WTC11 (cell line): ENCODE results near the gene FREM2. TPM values are rescaled to one million over a fixed set of nuclear protein-coding genes. Genes with fewer than 3 reads are reported as not detected.

Experiments
- ATAC-seq: fragments of 200-7000 bp; cut with Tn5 transposase; 2 replicates; pipeline ENCODE4 v1.10.0; 2021; ENCODE audit warnings: mild to moderate bottlenecking, moderate library complexity
- CTCF ChIA-PET: fragments of 300-600 bp; sonication (Branson Sonifier 250); formaldehyde crosslinking; loops from one replicate; lab custom pipeline; 2021; ENCODE audit warnings: antibody characterized with exemption; lab: Charles Lee
- POLR2A ChIA-PET: fragments of 350-600 bp; sonication (Branson Sonifier 250); formaldehyde crosslinking; loops from one replicate; lab custom pipeline; 2021; ENCODE audit warnings: antibody characterized with exemption; lab: Charles Lee
- DNase-seq: peaks from one replicate; pipeline ENCODE4 v3.0.0; 2021; ENCODE audit warnings: low spot score
- H3K27ac Mint-ChIP-seq: 2 replicates; pipeline ENCODE4 v1.8.0; 2021; ENCODE audit warnings: mixed read lengths
- H3K27me3 Mint-ChIP-seq: 2 replicates; pipeline ENCODE4 v1.8.0; 2021; ENCODE audit warnings: low read depth, mild to moderate bottlenecking, moderate library complexity, mixed read lengths
- H3K36me3 Mint-ChIP-seq: 2 replicates; pipeline ENCODE4 v1.8.0; 2021; ENCODE audit warnings: mixed read lengths
- H3K4me1 Mint-ChIP-seq: 2 replicates; pipeline ENCODE4 v1.8.0; 2022; ENCODE audit warnings: mixed read lengths
- H3K4me3 Mint-ChIP-seq: 2 replicates; pipeline ENCODE4 v1.8.0; 2021; ENCODE audit warnings: mild to moderate bottlenecking, moderate library complexity, mixed read lengths
- H3K9me3 Mint-ChIP-seq: 2 replicates; pipeline ENCODE4 v1.8.0; 2021; ENCODE audit warnings: mixed read lengths
- EMX1 ChIP-seq: fragments of 250-450 bp; sonication (Bioruptor Pico); IDR thresholded peaks from 2 replicates; pipeline ENCODE4 v1.8.0; 2021; ENCODE audit warnings: mild to moderate bottlenecking
- ESRRA ChIP-seq: sonication (generic); formaldehyde crosslinking; IDR thresholded peaks from 2 replicates; pipeline ENCODE4 v1.8.1; 2022; ENCODE audit warnings: mild to moderate bottlenecking, missing genetic modification reagents, borderline replicate concordance
- GRHL2 ChIP-seq: fragments of 250-450 bp; sonication (Bioruptor Pico); IDR thresholded peaks from 2 replicates; pipeline ENCODE4 v1.8.0; 2022; ENCODE audit warnings: mild to moderate bottlenecking, moderate library complexity; ENCODE audit not compliant: insufficient replicate concordance, severe bottlenecking
- GTF2I ChIP-seq: fragments of 250-450 bp; sonication (Bioruptor Pico); conservative IDR thresholded peaks from 2 replicates; pipeline ENCODE4 v1.4.0; 2021; ENCODE audit warnings: mild to moderate bottlenecking
- JAZF1 ChIP-seq: fragments of 250-450 bp; sonication (Bioruptor Pico); IDR thresholded peaks from 2 replicates; pipeline ENCODE4 v1.9.0; 2021; ENCODE audit warnings: moderate library complexity, mild to moderate bottlenecking, inconsistent platforms
- JUN ChIP-seq: sonication (generic); formaldehyde crosslinking; IDR thresholded peaks from 2 replicates; pipeline ENCODE4 v1.8.0; 2023; ENCODE audit warnings: mild to moderate bottlenecking, missing genetic modification reagents
- MYBL2 ChIP-seq: sonication (generic); formaldehyde crosslinking; IDR thresholded peaks from 2 replicates; pipeline ENCODE4 v1.8.1; 2023; ENCODE audit warnings: mild to moderate bottlenecking, moderate library complexity, missing genetic modification reagents
- NFATC4 ChIP-seq: fragments of 250-450 bp; sonication (Bioruptor Pico); IDR thresholded peaks from 2 replicates; pipeline ENCODE4 v1.9.0; 2021; ENCODE audit warnings: mild to moderate bottlenecking
- NR2C2 ChIP-seq: sonication (generic); formaldehyde crosslinking; IDR thresholded peaks from 2 replicates; pipeline ENCODE4 v1.8.0; 2022; ENCODE audit warnings: mild to moderate bottlenecking, missing genetic modification reagents
- OVOL2 ChIP-seq: fragments of 250-450 bp; sonication (Bioruptor Pico); IDR thresholded peaks from 2 replicates; pipeline ENCODE4 v1.9.0; 2021; ENCODE audit warnings: mild to moderate bottlenecking, borderline replicate concordance
- SMAD3 ChIP-seq: sonication (generic); formaldehyde crosslinking; IDR thresholded peaks from 2 replicates; pipeline ENCODE4 v1.8.0; 2022; ENCODE audit warnings: missing genetic modification reagents, mild to moderate bottlenecking, borderline replicate concordance
- SOX15 ChIP-seq: fragments of 250-450 bp; sonication (Bioruptor Pico); IDR thresholded peaks from 2 replicates; pipeline ENCODE4 v1.9.0; 2021; ENCODE audit warnings: mild to moderate bottlenecking
- ZBTB21 ChIP-seq: sonication (generic); formaldehyde crosslinking; IDR thresholded peaks from 2 replicates; pipeline ENCODE4 v1.8.1; 2023; ENCODE audit warnings: mild to moderate bottlenecking, missing genetic modification reagents, borderline replicate concordance
- ZNF317 ChIP-seq: sonication (generic); formaldehyde crosslinking; IDR thresholded peaks from 2 replicates; pipeline ENCODE4 v1.8.1; 2023; ENCODE audit warnings: low read depth, mild to moderate bottlenecking, moderate library complexity, missing genetic modification reagents, borderline replicate concordance
- ZNF423 ChIP-seq: fragments of 250-450 bp; sonication (Bioruptor Pico); IDR thresholded peaks from 2 replicates; pipeline ENCODE4 v2.1.2; 2022; ENCODE audit warnings: mild to moderate bottlenecking, moderate library complexity
- total RNA-seq: library from RNA; stranded (reverse); gene quantifications from 3 replicates; pipeline ENCODE4 v1.2.3, GENCODE V29; 2021
- TF ChIP-seq, protein P1 (sequence below): sonication (generic); formaldehyde crosslinking; IDR thresholded peaks from 2 replicates; pipeline ENCODE4 v1.8.0; 2023; ENCODE audit warnings: missing genetic modification reagents, mild to moderate bottlenecking, borderline replicate concordance
- TF ChIP-seq, protein P2 (sequence below): sonication (generic); formaldehyde crosslinking; IDR thresholded peaks from 2 replicates; pipeline ENCODE4 v1.8.0; 2022; ENCODE audit warnings: mild to moderate bottlenecking, missing genetic modification reagents
- TF ChIP-seq, protein P3 (sequence below): sonication (generic); formaldehyde crosslinking; IDR thresholded peaks from 2 replicates; pipeline ENCODE4 v1.8.0; 2022; ENCODE audit warnings: mild to moderate bottlenecking, missing genetic modification reagents
- TF ChIP-seq, protein P4 (sequence below): sonication (generic); formaldehyde crosslinking; IDR thresholded peaks from 2 replicates; pipeline ENCODE4 v1.8.1; 2023; ENCODE audit warnings: mild to moderate bottlenecking, missing genetic modification reagents, moderate library complexity
- TF ChIP-seq, protein P5 (sequence below): sonication (generic); formaldehyde crosslinking; IDR thresholded peaks from 2 replicates; pipeline ENCODE4 v1.8.0; 2023; ENCODE audit warnings: mild to moderate bottlenecking, missing genetic modification reagents
- TF ChIP-seq, protein P6 (sequence below): sonication (generic); formaldehyde crosslinking; IDR thresholded peaks from 2 replicates; pipeline ENCODE4 v1.8.1; 2022; ENCODE audit warnings: mild to moderate bottlenecking, missing genetic modification reagents, moderate library complexity, borderline replicate concordance
- TF ChIP-seq, protein P7 (sequence below): fragments of 250-450 bp; sonication (Bioruptor Pico); IDR thresholded peaks from 2 replicates; pipeline ENCODE4 v2.1.2; 2022; ENCODE audit warnings: mild to moderate bottlenecking, moderate library complexity

FREM2 gene
- total RNA-seq, 1 experiment from 2014 or later: 23.7 TPM

DNA sequence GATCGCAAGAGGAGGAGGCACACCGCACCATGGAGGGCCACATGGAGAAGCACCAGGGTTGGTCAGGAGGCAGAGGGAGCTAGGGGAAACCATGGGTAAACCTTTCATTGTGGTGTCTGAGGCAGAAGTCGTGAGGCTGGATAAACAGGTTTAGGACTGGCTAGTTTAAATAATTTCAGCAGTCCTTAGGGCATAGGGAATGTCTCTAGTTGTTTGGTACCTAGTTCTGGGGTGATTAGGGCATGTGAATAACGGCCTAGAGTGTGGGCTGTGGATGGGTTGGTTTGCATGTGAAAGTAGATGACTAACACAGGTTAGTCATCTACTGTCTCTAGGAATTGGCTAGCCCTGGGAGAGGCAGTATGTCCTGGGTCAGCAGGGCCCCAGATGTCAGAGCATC, 201.4 kb downstream of the FREM2 start (continued):
- TF ChIP-seq, protein P1, sequence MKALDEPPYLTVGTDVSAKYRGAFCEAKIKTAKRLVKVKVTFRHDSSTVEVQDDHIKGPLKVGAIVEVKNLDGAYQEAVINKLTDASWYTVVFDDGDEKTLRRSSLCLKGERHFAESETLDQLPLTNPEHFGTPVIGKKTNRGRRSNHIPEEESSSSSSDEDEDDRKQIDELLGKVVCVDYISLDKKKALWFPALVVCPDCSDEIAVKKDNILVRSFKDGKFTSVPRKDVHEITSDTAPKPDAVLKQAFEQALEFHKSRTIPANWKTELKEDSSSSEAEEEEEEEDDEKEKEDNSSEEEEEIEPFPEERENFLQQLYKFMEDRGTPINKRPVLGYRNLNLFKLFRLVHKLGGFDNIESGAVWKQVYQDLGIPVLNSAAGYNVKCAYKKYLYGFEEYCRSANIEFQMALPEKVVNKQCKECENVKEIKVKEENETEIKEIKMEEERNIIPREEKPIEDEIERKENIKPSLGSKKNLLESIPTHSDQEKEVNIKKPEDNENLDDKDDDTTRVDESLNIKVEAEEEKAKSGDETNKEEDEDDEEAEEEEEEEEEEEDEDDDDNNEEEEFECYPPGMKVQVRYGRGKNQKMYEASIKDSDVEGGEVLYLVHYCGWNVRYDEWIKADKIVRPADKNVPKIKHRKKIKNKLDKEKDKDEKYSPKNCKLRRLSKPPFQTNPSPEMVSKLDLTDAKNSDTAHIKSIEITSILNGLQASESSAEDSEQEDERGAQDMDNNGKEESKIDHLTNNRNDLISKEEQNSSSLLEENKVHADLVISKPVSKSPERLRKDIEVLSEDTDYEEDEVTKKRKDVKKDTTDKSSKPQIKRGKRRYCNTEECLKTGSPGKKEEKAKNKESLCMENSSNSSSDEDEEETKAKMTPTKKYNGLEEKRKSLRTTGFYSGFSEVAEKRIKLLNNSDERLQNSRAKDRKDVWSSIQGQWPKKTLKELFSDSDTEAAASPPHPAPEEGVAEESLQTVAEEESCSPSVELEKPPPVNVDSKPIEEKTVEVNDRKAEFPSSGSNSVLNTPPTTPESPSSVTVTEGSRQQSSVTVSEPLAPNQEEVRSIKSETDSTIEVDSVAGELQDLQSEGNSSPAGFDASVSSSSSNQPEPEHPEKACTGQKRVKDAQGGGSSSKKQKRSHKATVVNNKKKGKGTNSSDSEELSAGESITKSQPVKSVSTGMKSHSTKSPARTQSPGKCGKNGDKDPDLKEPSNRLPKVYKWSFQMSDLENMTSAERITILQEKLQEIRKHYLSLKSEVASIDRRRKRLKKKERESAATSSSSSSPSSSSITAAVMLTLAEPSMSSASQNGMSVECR: no peak
- no peak for TF ChIP-seq JUN
- no peak for TF ChIP-seq ESRRA (CRISPR knock-in tag)

DNA sequence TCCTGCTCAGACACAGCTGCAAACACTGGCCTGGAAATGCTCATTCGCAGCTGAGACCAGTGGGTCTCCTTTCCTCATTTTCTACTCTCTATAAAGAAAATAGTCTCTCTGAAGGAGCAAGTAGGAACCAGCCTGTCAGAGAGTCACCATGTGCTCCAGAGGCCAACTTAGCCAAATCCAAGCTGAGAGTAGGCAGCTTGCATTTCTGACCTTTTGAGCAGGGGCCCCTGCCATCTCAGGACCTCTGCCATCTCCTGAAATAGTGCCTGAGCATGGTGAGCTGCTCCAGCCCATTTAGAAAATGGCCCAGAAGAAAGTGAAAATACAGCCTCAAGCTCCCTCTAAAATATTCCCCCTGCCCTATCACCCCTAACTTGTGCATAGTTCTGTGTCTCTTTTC, 208.2 kb downstream of the FREM2 start:
- TF ChIP-seq SOX15 (no peak), MYBL2 (no peak), ZNF423 (no peak), SMAD3 (CRISPR knock-in tag) (no peak), JUN (no peak), OVOL2 (no peak), JAZF1 (CRISPR knock-in tag) (no peak), GRHL2 (CRISPR knock-in tag) (no peak), NR2C2 (CRISPR knock-in tag) (no peak), ZNF317 (CRISPR knock-in tag) (no peak), ZBTB21 (CRISPR knock-in tag) (no peak), GTF2I (CRISPR knock-in tag) (no peak), EMX1 (CRISPR knock-in tag) (no peak), NFATC4 (no peak)
- TF ChIP-seq, protein P2, sequence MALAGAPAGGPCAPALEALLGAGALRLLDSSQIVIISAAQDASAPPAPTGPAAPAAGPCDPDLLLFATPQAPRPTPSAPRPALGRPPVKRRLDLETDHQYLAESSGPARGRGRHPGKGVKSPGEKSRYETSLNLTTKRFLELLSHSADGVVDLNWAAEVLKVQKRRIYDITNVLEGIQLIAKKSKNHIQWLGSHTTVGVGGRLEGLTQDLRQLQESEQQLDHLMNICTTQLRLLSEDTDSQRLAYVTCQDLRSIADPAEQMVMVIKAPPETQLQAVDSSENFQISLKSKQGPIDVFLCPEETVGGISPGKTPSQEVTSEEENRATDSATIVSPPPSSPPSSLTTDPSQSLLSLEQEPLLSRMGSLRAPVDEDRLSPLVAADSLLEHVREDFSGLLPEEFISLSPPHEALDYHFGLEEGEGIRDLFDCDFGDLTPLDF (CRISPR knock-in tag): no peak
- TF ChIP-seq, protein P3, sequence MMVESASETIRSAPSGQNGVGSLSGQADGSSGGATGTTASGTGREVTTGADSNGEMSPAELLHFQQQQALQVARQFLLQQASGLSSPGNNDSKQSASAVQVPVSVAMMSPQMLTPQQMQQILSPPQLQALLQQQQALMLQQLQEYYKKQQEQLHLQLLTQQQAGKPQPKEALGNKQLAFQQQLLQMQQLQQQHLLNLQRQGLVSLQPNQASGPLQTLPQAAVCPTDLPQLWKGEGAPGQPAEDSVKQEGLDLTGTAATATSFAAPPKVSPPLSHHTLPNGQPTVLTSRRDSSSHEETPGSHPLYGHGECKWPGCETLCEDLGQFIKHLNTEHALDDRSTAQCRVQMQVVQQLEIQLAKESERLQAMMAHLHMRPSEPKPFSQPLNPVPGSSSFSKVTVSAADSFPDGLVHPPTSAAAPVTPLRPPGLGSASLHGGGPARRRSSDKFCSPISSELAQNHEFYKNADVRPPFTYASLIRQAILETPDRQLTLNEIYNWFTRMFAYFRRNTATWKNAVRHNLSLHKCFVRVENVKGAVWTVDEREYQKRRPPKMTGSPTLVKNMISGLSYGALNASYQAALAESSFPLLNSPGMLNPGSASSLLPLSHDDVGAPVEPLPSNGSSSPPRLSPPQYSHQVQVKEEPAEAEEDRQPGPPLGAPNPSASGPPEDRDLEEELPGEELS: no peak
- TF ChIP-seq, protein P4, sequence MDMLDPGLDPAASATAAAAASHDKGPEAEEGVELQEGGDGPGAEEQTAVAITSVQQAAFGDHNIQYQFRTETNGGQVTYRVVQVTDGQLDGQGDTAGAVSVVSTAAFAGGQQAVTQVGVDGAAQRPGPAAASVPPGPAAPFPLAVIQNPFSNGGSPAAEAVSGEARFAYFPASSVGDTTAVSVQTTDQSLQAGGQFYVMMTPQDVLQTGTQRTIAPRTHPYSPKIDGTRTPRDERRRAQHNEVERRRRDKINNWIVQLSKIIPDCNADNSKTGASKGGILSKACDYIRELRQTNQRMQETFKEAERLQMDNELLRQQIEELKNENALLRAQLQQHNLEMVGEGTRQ: no peak
- TF ChIP-seq, protein P5, sequence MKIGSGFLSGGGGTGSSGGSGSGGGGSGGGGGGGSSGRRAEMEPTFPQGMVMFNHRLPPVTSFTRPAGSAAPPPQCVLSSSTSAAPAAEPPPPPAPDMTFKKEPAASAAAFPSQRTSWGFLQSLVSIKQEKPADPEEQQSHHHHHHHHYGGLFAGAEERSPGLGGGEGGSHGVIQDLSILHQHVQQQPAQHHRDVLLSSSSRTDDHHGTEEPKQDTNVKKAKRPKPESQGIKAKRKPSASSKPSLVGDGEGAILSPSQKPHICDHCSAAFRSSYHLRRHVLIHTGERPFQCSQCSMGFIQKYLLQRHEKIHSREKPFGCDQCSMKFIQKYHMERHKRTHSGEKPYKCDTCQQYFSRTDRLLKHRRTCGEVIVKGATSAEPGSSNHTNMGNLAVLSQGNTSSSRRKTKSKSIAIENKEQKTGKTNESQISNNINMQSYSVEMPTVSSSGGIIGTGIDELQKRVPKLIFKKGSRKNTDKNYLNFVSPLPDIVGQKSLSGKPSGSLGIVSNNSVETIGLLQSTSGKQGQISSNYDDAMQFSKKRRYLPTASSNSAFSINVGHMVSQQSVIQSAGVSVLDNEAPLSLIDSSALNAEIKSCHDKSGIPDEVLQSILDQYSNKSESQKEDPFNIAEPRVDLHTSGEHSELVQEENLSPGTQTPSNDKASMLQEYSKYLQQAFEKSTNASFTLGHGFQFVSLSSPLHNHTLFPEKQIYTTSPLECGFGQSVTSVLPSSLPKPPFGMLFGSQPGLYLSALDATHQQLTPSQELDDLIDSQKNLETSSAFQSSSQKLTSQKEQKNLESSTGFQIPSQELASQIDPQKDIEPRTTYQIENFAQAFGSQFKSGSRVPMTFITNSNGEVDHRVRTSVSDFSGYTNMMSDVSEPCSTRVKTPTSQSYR (CRISPR knock-in tag): no peak
- TF ChIP-seq, protein P6, sequence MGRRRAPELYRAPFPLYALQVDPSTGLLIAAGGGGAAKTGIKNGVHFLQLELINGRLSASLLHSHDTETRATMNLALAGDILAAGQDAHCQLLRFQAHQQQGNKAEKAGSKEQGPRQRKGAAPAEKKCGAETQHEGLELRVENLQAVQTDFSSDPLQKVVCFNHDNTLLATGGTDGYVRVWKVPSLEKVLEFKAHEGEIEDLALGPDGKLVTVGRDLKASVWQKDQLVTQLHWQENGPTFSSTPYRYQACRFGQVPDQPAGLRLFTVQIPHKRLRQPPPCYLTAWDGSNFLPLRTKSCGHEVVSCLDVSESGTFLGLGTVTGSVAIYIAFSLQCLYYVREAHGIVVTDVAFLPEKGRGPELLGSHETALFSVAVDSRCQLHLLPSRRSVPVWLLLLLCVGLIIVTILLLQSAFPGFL: no peak
- TF ChIP-seq, protein P7, sequence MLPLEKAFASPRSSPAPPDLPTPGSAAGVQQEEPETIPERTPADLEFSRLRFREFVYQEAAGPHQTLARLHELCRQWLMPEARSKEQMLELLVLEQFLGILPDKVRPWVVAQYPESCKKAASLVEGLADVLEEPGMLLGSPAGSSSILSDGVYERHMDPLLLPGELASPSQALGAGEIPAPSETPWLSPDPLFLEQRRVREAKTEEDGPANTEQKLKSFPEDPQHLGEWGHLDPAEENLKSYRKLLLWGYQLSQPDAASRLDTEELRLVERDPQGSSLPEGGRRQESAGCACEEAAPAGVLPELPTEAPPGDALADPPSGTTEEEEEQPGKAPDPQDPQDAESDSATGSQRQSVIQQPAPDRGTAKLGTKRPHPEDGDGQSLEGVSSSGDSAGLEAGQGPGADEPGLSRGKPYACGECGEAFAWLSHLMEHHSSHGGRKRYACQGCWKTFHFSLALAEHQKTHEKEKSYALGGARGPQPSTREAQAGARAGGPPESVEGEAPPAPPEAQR (CRISPR knock-in tag): no peak
- Mint-ChIP-seq H3K36me3 (peaks cover 9% of the 10 kb centered on the region), H3K4me1 (no peaks in the 10 kb centered on the region), H3K27ac (no peak overlapping the region), H3K9me3 (peaks cover 48% of the 10 kb centered on the region), H3K4me3 (no peak overlapping the region), H3K27me3 (no peaks in the 10 kb centered on the region; the same call in 1 of the 2 replicates)
- DNase-seq (no peak), ATAC-seq (no peak)
- POLR2A ChIA-PET: no interaction called here
- CTCF ChIA-PET: no interaction called here
